HG02938 (cell line): ENCODE data around the gene LRRC4C.
"Not testable (repeated sequence)": the region's sequence is repeated elsewhere in the genome, so short reads cannot be mapped to it uniquely, and the experiment has no call there.

Source experiments
- ATAC-seq: cut with Tn5 transposase; IDR thresholded peaks from one replicate; pipeline ENCODE4 v1.9.1; 2021; ENCODE audit warnings: mild to moderate bottlenecking, moderate library complexity; ENCODE audit not compliant: unreplicated experiment

The LRRC4C gene

GRCh38 chr11:41042688-41043087 is 416.8 kb downstream of the LRRC4C start:
- ATAC-seq = no peak

- no peak for ATAC-seq
Measured at GRCh38 chr11:41040474-41040873, 419.0 kb downstream of the LRRC4C start.

- no peak for ATAC-seq
Measured at GRCh38 chr11:41039592-41039991, 419.9 kb downstream of the LRRC4C start.

GRCh38 chr11:41031551-41032060 is 427.8 kb downstream of the LRRC4C start:
- no peak for ATAC-seq

- ATAC-seq = no peak
Measured at GRCh38 chr11:41020259-41020658, 439.2 kb downstream of the LRRC4C start.

- not testable (repeated sequence) for ATAC-seq
Measured at GRCh38 chr11:41019666-41020065, 439.8 kb downstream of the LRRC4C start.

- no peak for ATAC-seq
Measured at GRCh38 chr11:41018224-41018623, 441.2 kb downstream of the LRRC4C start.

- ATAC-seq = no peak
Measured at GRCh38 chr11:41010361-41011050, 448.9 kb downstream of the LRRC4C start.

GRCh38 chr11:41005986-41006385 is 453.5 kb downstream of the LRRC4C start:
- no peak for ATAC-seq

GRCh38 chr11:41003339-41004282 is 455.8 kb downstream of the LRRC4C start:
- no peak for ATAC-seq

- ATAC-seq = no peak
Measured at GRCh38 chr11:40998920-40999319, 460.5 kb downstream of the LRRC4C start.

GRCh38 chr11:40987776-40988435 is 471.5 kb downstream of the LRRC4C start:
- no peak for ATAC-seq

GRCh38 chr11:40986320-40986719 is 473.1 kb downstream of the LRRC4C start:
- ATAC-seq = no peak

GRCh38 chr11:40975076-40975475 is 484.4 kb downstream of the LRRC4C start:
- ATAC-seq = no peak

- ATAC-seq = no peak
Measured at GRCh38 chr11:40974186-40974795, 485.2 kb downstream of the LRRC4C start.

- no peak for ATAC-seq
Measured at GRCh38 chr11:40958707-40959106, 500.7 kb downstream of the LRRC4C start.

GRCh38 chr11:40952479-40952878 is 507.0 kb downstream of the LRRC4C start:
- ATAC-seq = no peak

GRCh38 chr11:40938002-40938401 is 521.5 kb downstream of the LRRC4C start:
- ATAC-seq = no peak

GRCh38 chr11:40924915-40925314 is 534.5 kb downstream of the LRRC4C start:
- no peak for ATAC-seq

GRCh38 chr11:40921246-40921645 is 538.2 kb downstream of the LRRC4C start:
- no peak for ATAC-seq

- ATAC-seq = not testable (repeated sequence)
Measured at GRCh38 chr11:40910774-40911173, 548.7 kb downstream of the LRRC4C start.
